Measurements from ENCODE around the gene CD22. TPM values are rescaled to one million over a fixed set of nuclear protein-coding genes. Genes with fewer than 3 reads are reported as not detected.

The CD22 gene
- total RNA-seq, 1 experiment from 2014 or later, result 5.5 TPM

DNA sequence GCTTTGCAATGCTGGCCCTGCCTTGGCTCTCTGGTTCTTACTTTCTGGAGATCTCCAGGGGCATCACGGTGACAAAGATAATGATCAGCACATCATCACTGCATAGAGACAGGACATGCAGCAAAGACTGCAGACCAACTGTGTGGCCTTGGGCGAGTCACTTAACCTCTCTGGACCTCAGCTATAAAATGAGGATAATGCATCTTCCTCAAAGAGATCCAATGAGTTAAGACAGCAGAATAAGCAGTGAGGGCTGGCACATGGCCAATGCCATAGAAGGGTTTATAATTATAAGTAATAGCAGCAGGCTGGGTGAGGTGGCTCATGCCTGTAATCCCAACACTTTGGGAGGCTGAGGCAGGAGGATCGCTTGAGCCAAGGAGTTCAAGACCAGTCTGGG lies 34.7 kb upstream of the CD22 start:
- in situ Hi-C loops (cut with HindIII; ENCODE audit: low pct_unique_long_range_greater_than_20kb, low sequenced_read_pairs), result no loop called here
- no peak for DNase-seq (ENCODE audit: low read depth, low spot score)

DNA sequence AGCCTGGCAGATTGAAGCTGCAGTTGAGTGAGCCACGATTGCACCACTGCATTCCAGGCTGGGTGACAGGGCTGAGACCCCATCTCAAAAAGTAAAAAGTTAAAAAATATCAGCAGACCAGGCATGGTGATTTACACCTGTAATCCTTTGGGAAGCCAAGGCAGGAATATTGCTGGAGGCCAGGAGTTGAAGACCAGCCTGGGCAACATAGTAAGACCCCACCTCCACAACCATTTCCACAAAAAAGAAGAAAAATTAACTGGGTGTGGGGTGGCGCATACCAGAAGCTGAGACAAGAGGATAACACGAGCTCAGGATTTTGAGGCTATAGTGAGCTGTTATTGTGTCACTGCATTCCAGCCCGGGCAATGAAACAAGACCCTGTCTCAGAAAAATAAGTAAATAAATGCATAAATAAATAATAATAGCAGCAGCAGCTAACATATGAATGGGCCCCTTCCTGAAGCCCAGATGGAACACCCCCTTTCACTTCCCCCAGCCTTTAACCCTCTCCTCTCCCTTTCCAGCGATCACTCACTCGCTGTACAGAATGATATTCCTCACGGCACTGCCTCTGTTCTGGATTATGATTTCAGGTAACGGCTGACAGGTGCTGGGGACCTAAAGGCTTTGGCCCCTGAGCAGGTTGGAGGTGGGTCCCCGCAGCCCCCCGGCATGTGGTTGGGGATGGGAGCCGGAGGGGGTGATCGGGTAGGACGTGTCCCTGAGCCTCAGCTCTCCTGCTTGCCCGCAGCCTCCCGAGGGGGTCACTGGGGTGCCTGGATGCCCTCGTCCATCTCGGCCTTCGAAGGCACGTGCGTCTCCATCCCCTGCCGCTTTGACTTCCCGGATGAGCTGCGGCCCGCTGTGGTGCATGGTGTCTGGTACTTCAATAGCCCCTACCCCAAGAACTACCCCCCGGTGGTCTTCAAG lies 33.9 kb upstream of the CD22 start:
- no peak for DNase-seq (ENCODE audit: low read depth, low spot score)
- in situ Hi-C loops (cut with HindIII; ENCODE audit: low pct_unique_long_range_greater_than_20kb, low sequenced_read_pairs), result no loop called here

GRCh38 chr19:35295792-35296462 lies 33.1 kb upstream of the CD22 start:
- DNase-seq (ENCODE audit: low read depth, low spot score), result no peak
- in situ Hi-C loops (cut with HindIII; ENCODE audit: low pct_unique_long_range_greater_than_20kb, low sequenced_read_pairs), result no loop called here

GRCh38 chr19:35296644-35297514 lies 32.1 kb upstream of the CD22 start:
- DNase-seq (ENCODE audit: low read depth, low spot score), result no peak
- in situ Hi-C loops (cut with HindIII; ENCODE audit: low pct_unique_long_range_greater_than_20kb, low sequenced_read_pairs), result no loop called here

GRCh38 chr19:35297515-35297848 lies 31.5 kb upstream of the CD22 start:
- in situ Hi-C loops (cut with HindIII; ENCODE audit: low pct_unique_long_range_greater_than_20kb, low sequenced_read_pairs), result no loop called here
- no peak for DNase-seq (ENCODE audit: low read depth, low spot score)

- in situ Hi-C loops (cut with HindIII; ENCODE audit: low pct_unique_long_range_greater_than_20kb, low sequenced_read_pairs), result no loop called here
- no peak for DNase-seq (ENCODE audit: low read depth, low spot score)
These were observed 31.1 kb upstream of the CD22 start for GRCh38 chr19:35297922-35298321.

DNA sequence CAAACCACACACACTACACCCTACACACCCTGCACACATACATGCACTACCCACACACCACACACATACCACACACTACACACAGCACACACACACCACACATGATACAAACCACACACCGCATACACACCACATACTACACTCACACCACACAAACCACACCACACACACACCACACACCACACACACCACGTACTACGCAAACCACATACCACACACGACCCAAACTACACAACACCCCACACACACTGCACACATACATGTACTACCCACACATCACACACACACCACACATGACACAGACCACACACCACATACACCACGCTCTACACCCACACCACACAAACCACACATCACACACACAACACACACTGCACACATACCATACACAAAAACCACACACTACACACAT lies 30.4 kb upstream of the CD22 start:
- in situ Hi-C loops (cut with HindIII; ENCODE audit: low pct_unique_long_range_greater_than_20kb, low sequenced_read_pairs), result no loop called here
- DNase-seq (ENCODE audit: low read depth, low spot score), result no peak

DNA sequence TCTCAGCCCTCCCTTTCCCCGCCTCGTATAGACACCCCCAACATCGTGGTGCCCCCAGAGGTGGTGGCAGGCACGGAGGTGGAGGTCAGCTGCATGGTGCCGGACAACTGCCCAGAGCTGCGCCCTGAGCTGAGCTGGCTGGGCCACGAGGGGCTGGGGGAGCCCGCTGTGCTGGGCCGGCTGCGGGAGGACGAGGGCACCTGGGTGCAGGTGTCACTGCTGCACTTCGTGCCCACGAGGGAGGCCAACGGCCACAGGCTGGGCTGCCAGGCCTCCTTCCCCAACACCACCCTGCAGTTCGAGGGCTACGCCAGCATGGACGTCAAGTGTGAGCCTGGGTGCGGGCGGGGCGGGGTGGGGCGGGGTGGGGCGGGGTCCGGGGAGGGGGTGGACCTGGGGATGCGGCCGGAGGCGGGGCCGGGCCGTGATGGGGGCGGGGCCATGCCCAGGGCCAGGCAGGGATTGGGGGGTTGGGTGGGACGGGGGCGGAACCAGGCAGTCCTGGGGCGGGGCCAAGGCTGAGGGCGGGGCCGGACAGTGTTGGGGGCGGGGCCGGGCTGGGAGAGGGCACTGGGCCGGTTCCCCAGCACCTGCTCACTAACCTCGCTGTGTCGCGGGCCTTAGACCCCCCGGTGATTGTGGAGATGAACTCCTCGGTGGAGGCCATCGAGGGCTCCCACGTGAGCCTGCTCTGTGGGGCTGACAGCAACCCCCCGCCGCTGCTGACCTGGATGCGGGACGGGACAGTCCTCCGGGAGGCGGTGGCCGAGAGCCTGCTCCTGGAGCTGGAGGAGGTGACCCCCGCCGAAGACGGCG lies 29.3 kb upstream of the CD22 start:
- in situ Hi-C loops (cut with HindIII; ENCODE audit: low pct_unique_long_range_greater_than_20kb, low sequenced_read_pairs), result no loop called here
- DNase-seq (ENCODE audit: low read depth, low spot score), result no peak

GRCh38 chr19:35300339-35300649 lies 28.7 kb upstream of the CD22 start:
- no peak for DNase-seq (ENCODE audit: low read depth, low spot score)
- in situ Hi-C loops (cut with HindIII; ENCODE audit: low pct_unique_long_range_greater_than_20kb, low sequenced_read_pairs), result no loop called here

DNA sequence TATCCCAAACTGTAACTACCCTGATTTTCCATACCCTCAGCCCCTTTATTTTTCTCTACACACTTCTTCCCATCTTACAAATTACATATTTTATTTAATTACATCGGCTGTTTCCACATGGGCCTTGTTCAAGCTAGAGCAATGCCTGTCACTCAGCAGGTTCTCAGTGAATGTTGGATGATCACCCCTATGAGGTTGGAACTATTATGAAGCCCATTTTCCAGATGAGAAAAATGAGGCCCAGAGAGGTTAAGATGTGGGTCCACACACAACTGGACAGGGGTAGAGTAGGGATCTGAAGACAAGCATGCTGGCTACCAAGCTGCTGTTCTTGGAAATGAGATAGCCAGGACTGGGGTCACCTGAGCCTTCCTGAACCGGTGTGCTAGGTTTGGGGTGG lies 27.0 kb upstream of the CD22 start:
- in situ Hi-C loops (cut with HindIII; ENCODE audit: low pct_unique_long_range_greater_than_20kb, low sequenced_read_pairs), result no loop called here
- DNase-seq (ENCODE audit: low read depth, low spot score), result no peak

- DNase-seq (ENCODE audit: low read depth, low spot score), result no peak
- in situ Hi-C loops (cut with HindIII; ENCODE audit: low pct_unique_long_range_greater_than_20kb, low sequenced_read_pairs), result no loop called here
These were observed 26.5 kb upstream of the CD22 start for GRCh38 chr19:35302446-35302845.

GRCh38 chr19:35303357-35303915 lies 25.6 kb upstream of the CD22 start:
- DNase-seq (ENCODE audit: low read depth, low spot score), result no peak
- in situ Hi-C loops (cut with HindIII; ENCODE audit: low pct_unique_long_range_greater_than_20kb, low sequenced_read_pairs), result no loop called here

- no peak for DNase-seq (ENCODE audit: low read depth, low spot score)
- in situ Hi-C loops (cut with HindIII; ENCODE audit: low pct_unique_long_range_greater_than_20kb, low sequenced_read_pairs), result no loop called here
These were observed 25.0 kb upstream of the CD22 start for GRCh38 chr19:35304036-35304435.

DNA sequence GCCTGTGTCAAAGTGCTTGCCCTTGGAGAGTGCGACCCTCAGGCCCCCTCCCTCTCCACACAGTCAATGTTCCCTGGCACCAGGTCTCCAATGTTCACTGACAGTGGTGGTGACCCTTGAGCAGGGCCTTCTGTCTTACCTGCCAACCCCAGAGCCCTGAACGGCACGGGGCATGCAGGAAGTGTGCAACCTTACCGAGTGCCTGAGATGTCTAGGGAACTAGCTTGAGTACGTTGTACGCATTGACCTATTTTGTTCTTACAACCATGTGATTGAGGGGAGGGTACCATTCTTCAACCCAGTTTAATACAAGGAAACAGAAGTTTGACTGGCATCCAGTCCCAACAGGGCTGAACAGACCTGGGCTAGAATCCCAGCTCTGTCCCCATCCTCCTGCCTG lies 23.8 kb upstream of the CD22 start:
- in situ Hi-C loops (cut with HindIII; ENCODE audit: low pct_unique_long_range_greater_than_20kb, low sequenced_read_pairs), result no loop called here

DNA sequence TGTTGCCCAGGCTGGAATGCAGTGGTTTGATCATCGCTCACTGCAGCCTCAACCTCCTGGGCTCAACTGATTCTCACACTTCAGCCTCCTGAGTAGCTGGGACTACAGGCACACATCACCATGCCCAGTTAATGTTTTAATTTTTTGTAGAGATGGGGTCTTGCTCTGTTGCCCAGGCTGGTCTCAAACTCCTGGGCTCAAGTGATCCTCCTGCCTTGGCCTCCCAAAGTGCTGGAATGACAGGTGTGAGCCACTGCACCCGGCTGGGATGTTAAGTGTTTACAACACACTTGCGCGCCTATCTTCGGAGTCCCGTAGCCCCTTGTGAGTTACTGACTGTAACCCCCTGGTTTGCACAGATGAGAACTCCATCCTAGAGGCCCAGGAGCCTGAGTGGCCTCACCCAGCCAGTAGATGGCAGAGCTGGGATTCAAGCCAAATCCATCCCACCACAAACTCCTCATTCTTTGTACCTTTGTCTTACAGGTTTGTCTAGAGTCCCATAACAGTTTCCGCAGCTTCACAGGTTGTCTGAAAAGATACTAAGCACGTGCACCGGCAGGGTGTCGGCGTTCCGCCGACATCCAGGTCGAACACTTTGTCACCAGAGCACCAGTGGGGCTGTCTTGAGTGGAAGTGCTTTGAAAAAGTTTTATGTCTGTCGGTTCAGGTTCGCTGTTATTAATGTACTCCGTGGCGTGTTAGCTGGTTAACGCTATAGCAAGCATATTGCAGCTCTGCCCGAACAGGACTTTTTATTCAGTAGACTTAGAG lies 22.3 kb upstream of the CD22 start:
- in situ Hi-C loops (cut with HindIII; ENCODE audit: low pct_unique_long_range_greater_than_20kb, low sequenced_read_pairs), result no loop called here
- DNase-seq (ENCODE audit: low read depth, low spot score), result peak; percentile 54

More for the DNA sequence above, 23.8 kb upstream of the CD22 start:
- no peak for DNase-seq (ENCODE audit: low read depth, low spot score)

DNA sequence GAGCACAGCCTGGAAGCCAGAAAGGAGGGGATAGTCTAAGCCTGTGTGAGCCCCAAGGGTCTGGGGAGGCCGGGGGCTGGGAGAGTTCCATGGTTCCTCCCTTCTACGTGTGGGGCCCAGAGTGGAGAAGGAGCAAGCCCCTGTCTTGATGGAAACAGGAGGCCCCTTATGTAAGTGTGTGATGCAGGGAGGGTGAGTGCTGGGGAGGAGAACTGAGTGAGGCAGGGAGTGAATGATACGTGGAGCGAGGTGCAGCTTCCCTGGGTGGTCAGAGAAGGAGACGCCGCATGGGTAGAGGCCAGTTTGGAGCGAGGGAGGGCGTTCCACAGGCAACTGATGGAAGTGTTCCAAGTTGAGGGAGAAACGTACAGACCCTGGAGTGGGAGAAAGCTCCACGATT lies 21.1 kb upstream of the CD22 start:
- no peak for DNase-seq (ENCODE audit: low read depth, low spot score)
- in situ Hi-C loops (cut with HindIII; ENCODE audit: low pct_unique_long_range_greater_than_20kb, low sequenced_read_pairs), result no loop called here

DNA sequence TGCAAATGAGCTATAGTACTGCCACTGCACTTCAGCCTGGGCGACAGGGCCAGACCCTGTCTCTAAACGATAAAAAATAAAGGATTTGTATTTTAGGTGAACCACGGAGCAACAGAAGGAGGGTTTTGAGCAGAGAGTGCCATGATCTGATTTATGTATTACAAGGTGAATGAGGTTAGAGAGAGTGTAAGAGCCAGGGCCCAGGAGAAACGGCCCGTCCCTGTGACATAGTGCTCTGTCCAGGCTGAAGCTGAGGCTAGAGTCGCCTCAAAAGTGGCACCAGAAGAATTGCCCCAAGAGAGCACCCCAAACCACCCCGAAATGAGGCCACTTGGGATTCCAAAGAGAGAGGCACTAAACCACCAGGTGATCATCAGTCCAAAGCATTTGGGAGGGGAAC lies 20.1 kb upstream of the CD22 start:
- no peak for DNase-seq (ENCODE audit: low read depth, low spot score)
- in situ Hi-C loops (cut with HindIII; ENCODE audit: low pct_unique_long_range_greater_than_20kb, low sequenced_read_pairs), result no loop called here
